GM12878 (cell line): ENCODE measurements around the gene USP12. TPM values are rescaled to one million over a fixed set of nuclear protein-coding genes. Genes with fewer than 3 reads are reported as not detected.

Experiments
- ATAC-seq: fragments of 200-7000 bp; cut with Tn5 transposase; 3 replicates; pipeline ENCODE4 v1.9.1; 2020; ENCODE audit warnings: mild to moderate bottlenecking, moderate library complexity
- BruUV-seq: library from RNA; stranded (reverse); fragments of 400-500 nt; replicated peaks from 2 replicates; lab custom pipeline; 2021; lab: Mats Ljungman, UMichigan
- CTCF ChIA-PET: fragments of 300-600 bp; sonication (Branson Sonifier 250); formaldehyde crosslinking; extraction: SDS; loops from one replicate; lab custom pipeline; 2021; ENCODE audit warnings: inconsistent platforms; lab: Yijun Ruan, JAX
- POLR2A ChIA-PET: fragments of 350-600 bp; formaldehyde crosslinking; extraction: SDS; loops from one replicate; lab custom pipeline; 2021; ENCODE audit warnings: inconsistent platforms; lab: Charles Lee
- RAD21 ChIA-PET: fragments of 300-600 bp; sonication (Branson Sonifier 250); formaldehyde crosslinking; loops from one replicate; lab custom pipeline; 2023; ENCODE audit warnings: antibody characterized with exemption; ENCODE audit not compliant: unreplicated experiment; lab: Charles Lee
- SMC1A ChIA-PET: fragments of 300-600 bp; sonication (Branson Sonifier 250); formaldehyde crosslinking; loops from one replicate; lab custom pipeline; 2023; ENCODE audit not compliant: unreplicated experiment, uncharacterized antibody; lab: Charles Lee
- DNase-seq: peaks from one replicate; pipeline ENCODE4 v3.0.0-alpha.2; 2011; ENCODE audit warnings: low read depth, low spot score
- FAIRE-seq: peaks from 3 replicates; lab custom pipeline; 2011; peaks lifted over from hg19 to GRCh38; lab: Jason Lieb, UNC
- H2AFZ ChIP-seq: 2 replicates; pipeline ENCODE4 v1.6.0; 2011; ENCODE audit warnings: low read depth, low read length, control low read depth; ENCODE audit not compliant: control insufficient read depth
- H3K27ac ChIP-seq: 2 replicates; pipeline ENCODE4 v1.5.1; 2011; ENCODE audit warnings: control low read depth; ENCODE audit not compliant: control insufficient read depth, insufficient read depth
- H3K27me3 ChIP-seq, 2 experiments: replicated peaks in 1 of 2; 2 replicates each; pipeline versions ENCODE4 v1.6.0 to v1.6.1; 2011; ENCODE audit warnings: low read length in 1 of 2; ENCODE audit not compliant: control insufficient read depth in 2 of 2, insufficient read depth in 2 of 2
- H3K36me3 ChIP-seq, 2 experiments: 2 replicates each; pipeline ENCODE4 v1.5.1; 2011; ENCODE audit warnings: low read length in 1 of 2; ENCODE audit not compliant: control insufficient read depth in 2 of 2, insufficient read depth in 2 of 2
- H3K4me1 ChIP-seq: 2 replicates; pipeline ENCODE4 v1.6.1; 2011; ENCODE audit warnings: mild to moderate bottlenecking, low read length, moderate library complexity, mixed read lengths; ENCODE audit not compliant: control insufficient read depth, insufficient read depth
- H3K4me2 ChIP-seq: 2 replicates; pipeline ENCODE4 v1.6.0; 2011; ENCODE audit warnings: control low read depth; ENCODE audit not compliant: control insufficient read depth, insufficient read depth
- H3K4me3 ChIP-seq: fragments of 200-600 bp; sonication (generic); 2 replicates; pipeline ENCODE4 v1.5.1; 2016
- H3K79me2 ChIP-seq: 2 replicates; pipeline ENCODE4 v1.6.0; 2011; ENCODE audit warnings: low read length; ENCODE audit not compliant: control insufficient read depth, insufficient read depth
- H3K9ac ChIP-seq: 2 replicates; pipeline ENCODE4 v1.8.0; 2011; ENCODE audit warnings: low read length, control low read depth, mixed read lengths; ENCODE audit not compliant: control insufficient read depth, insufficient read depth
- H3K9me3 ChIP-seq: replicated peaks from 3 replicates; pipeline ENCODE4 v1.5.1; 2011; ENCODE audit warnings: mild to moderate bottlenecking, low read length; ENCODE audit not compliant: control insufficient read depth, insufficient read depth
- H4K20me1 ChIP-seq: 2 replicates; pipeline ENCODE4 v1.6.0; 2011; ENCODE audit not compliant: control insufficient read depth, insufficient read depth
- BCL3 ChIP-seq: IDR thresholded peaks from 2 replicates; pipeline ENCODE4 v1.6.1; 2011; ENCODE audit warnings: borderline replicate concordance, low read depth, mild to moderate bottlenecking, moderate library complexity, low read length; ENCODE audit not compliant: insufficient read depth, poor library complexity, severe bottlenecking
- CHD1 ChIP-seq: IDR thresholded peaks from 2 replicates; pipeline ENCODE4 v1.6.1; 2012; ENCODE audit warnings: low read depth, low read length, improper control_type of control experiment
- DPF2 ChIP-seq: fragments of 450-650 bp; IDR thresholded peaks from 2 replicates; pipeline ENCODE4 v1.6.1; 2017; ENCODE audit warnings: mild to moderate bottlenecking
- SIX5 ChIP-seq: IDR thresholded peaks from 2 replicates; pipeline ENCODE4 v1.6.1; 2011; ENCODE audit warnings: mild to moderate bottlenecking, low read depth, low read length, moderate library complexity; ENCODE audit not compliant: severe bottlenecking
- SUZ12 ChIP-seq: fragments of 200-600 bp; sonication (generic); IDR thresholded peaks from one replicate; pipeline ENCODE4 v1.6.1; 2018; ENCODE audit warnings: antibody characterized with exemption, mild to moderate bottlenecking; ENCODE audit not compliant: unreplicated experiment
- TARDBP ChIP-seq: IDR thresholded peaks from 2 replicates; pipeline ENCODE4 v1.6.1; 2016; ENCODE audit warnings: borderline replicate concordance
- WGBS: methylation state at CpG from one replicate; pipeline ENCODE4 v1.1.6; 2016; ENCODE audit warnings: low lambda C conversion rate; ENCODE audit not compliant: insufficient replicate concordance, insufficient coverage; ENCODE audit errors: missing lambda C conversion rate; 5-methylcytosine and 5-hydroxymethylcytosine counted together
- in situ Hi-C: fragments of 300-500 bp; cut with MboI; formaldehyde crosslinking; loops from 9 replicates; pipeline ENCODE4 v1.14.3; 2018; ENCODE audit warnings: mixed read lengths
- intact Hi-C: fragments of 100-400 bp; cut with micrococcal nuclease; formaldehyde crosslinking; loops from one replicate; pipeline ENCODE4 v1.14.2; 2022; ENCODE audit not compliant: unreplicated experiment
- polyA plus RNA-seq, 11 experiments: library from polyadenylated mRNA; depleted of rRNA in 4 of 11; unstranded in 6 of 11; stranded (reverse) in 5 of 11; fragments of >200 nt; fragmentation: Nextera tagmentation in 4 of 11; fragmentation: Illumina TruSeq in 1 of 11; extraction: Ambion mirVana in 4 of 11; extraction: Trizol in 1 of 11; gene quantifications; 1 replicate in 1 of 11; 2 replicates in 10 of 11; pipeline versions ENCODE4 v1.2.1 to v1.2.3, GENCODE V29; 2011 to 2016; ENCODE audit warnings: inconsistent platforms in 2 of 11, missing spikeins in 2 of 11, low read depth in 1 of 11
- total RNA-seq, 4 experiments: library from RNA; depleted of rRNA in 3 of 4; stranded (reverse); fragments of >200 nt in 3 of 4; fragmentation: Illumina TruSeq in 1 of 4; extraction: Trizol in 1 of 4; gene quantifications; 2 replicates each; pipeline versions ENCODE4 v1.2.1 to v1.2.3, GENCODE V29; 2013 to 2021
- TF ChIP-seq, protein P1 (sequence below), 3 experiments: IDR thresholded peaks in 2 of 3; conservative IDR thresholded peaks in 1 of 3; 2 replicates each; pipeline ENCODE4 v1.5.1; 2011; ENCODE audit warnings: low read depth in 3 of 3, low read length in 3 of 3, mild to moderate bottlenecking in 3 of 3, control low read depth in 2 of 3, moderate library complexity in 2 of 3, inconsistent platforms in 1 of 3, mixed read lengths in 1 of 3; ENCODE audit not compliant: control insufficient read depth in 2 of 3, insufficient read depth in 1 of 3; ENCODE audit errors: extremely low read depth in 1 of 3
- TF ChIP-seq, protein P2 (sequence below): fragments of 150-350 bp; IDR thresholded peaks from 2 replicates; pipeline ENCODE4 v1.6.1; 2016; ENCODE audit warnings: low read depth, low read length
- TF ChIP-seq, protein P3 (sequence below): fragments of 450-650 bp; IDR thresholded peaks from 2 replicates; pipeline ENCODE4 v1.6.1; 2016; ENCODE audit warnings: mild to moderate bottlenecking, moderate library complexity, borderline replicate concordance

USP12 gene
- total and polyA plus RNA-seq, 10 of the 15 experiments (the other 5 are each of a cell fraction or from before 2014, with no cell fraction given): 3.5 to 32.2 (median 24.6) TPM

DNA sequence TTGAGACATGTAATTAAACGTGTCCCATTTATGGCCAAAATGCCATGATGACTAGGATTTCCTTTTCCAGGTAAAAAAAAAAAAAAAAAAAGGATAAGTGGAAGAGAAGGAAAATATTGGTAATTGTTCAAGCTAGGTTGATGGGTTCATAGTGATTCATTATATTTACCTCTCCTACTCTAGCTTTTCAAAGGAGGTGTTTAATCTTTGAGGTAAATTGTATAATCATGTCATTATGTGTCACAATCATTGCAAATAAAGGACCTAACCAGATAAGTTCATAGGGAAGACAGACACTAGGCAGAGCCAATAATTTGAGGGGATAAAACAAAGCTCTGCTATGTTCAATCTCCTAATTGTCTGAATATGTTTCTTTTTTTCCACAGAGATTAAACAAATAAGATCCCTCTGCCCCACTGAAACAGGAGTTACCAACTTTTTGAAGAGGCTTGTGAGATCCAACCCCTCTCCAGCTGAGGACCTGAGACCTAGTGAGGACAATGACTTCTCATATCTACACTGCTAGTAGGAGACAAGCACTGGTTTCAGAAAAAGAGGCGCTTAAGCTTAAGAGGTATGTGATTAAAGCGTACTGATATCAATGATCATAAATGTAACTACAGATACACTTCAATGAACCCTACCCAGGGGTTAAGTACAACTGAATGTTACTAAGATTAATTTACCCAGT is 61.4 kb downstream of the USP12 start:
- Histone ChIP-seq H3K36me3 (no peaks in the 10 kb centered on the region; a peak in 1 of 4 replicates), H3K4me2 (no peak overlapping the region), H2AFZ (no peak overlapping the region), H3K9ac (no peak overlapping the region), H3K4me1 (peaks cover 22% of the 10 kb centered on the region; the same call in 1 of the 2 replicates), H3K27me3 (no peaks in the 10 kb centered on the region), H3K27ac (no peak overlapping the region), H3K79me2 (peaks cover 9% of the 10 kb centered on the region), H3K4me3 (no peak overlapping the region), H3K9me3 (no peaks in the 10 kb centered on the region), H4K20me1 (no peaks in the 10 kb centered on the region)
- FAIRE-seq (no peak), ATAC-seq (no peak), DNase-seq (no peak)
- ChIA-PET POLR2A (interaction anchor here (0.6 kb wide), 2 partner anchors 18 to 567 kb away, joined by 3 to 5 read pairs; no protein-coding TSS in a partner anchor), CTCF (interaction anchor here (1.1 kb wide), 1 partner anchor 13 kb away, joined by 3 read pairs; no protein-coding TSS in a partner anchor), SMC1A (interaction anchor here (0.5 to 1.4 kb wide), 4 partner anchors 14 to 146 kb away, joined by 3 to 4 read pairs (median 3); no protein-coding TSS in a partner anchor), RAD21 (no interaction called here)
- intact Hi-C loops: no loop called here
- no TSS peak for BruUV-seq
- in situ Hi-C loops: no loop called here
- 100% methylated on average over 3 of the region's 3 CpGs for WGBS
- TF ChIP-seq DPF2 (no peak), SUZ12 (no peak), SIX5 (no peak), CHD1 (no peak), TARDBP (no peak), BCL3 (no peak)
- TF ChIP-seq, protein P1, sequence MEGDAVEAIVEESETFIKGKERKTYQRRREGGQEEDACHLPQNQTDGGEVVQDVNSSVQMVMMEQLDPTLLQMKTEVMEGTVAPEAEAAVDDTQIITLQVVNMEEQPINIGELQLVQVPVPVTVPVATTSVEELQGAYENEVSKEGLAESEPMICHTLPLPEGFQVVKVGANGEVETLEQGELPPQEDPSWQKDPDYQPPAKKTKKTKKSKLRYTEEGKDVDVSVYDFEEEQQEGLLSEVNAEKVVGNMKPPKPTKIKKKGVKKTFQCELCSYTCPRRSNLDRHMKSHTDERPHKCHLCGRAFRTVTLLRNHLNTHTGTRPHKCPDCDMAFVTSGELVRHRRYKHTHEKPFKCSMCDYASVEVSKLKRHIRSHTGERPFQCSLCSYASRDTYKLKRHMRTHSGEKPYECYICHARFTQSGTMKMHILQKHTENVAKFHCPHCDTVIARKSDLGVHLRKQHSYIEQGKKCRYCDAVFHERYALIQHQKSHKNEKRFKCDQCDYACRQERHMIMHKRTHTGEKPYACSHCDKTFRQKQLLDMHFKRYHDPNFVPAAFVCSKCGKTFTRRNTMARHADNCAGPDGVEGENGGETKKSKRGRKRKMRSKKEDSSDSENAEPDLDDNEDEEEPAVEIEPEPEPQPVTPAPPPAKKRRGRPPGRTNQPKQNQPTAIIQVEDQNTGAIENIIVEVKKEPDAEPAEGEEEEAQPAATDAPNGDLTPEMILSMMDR (IDR thresholded peaks at IDR 0.05 in 2 of 3, conservative IDR thresholded peaks at IDR 0.05 in 1 of 3; ENCODE audit: control insufficient read depth in 2 of 3, extremely low read depth in 1 of 3, insufficient read depth in 1 of 3, low read depth in 3 of 3, low read length in 3 of 3): no peak
- TF ChIP-seq, protein P2, sequence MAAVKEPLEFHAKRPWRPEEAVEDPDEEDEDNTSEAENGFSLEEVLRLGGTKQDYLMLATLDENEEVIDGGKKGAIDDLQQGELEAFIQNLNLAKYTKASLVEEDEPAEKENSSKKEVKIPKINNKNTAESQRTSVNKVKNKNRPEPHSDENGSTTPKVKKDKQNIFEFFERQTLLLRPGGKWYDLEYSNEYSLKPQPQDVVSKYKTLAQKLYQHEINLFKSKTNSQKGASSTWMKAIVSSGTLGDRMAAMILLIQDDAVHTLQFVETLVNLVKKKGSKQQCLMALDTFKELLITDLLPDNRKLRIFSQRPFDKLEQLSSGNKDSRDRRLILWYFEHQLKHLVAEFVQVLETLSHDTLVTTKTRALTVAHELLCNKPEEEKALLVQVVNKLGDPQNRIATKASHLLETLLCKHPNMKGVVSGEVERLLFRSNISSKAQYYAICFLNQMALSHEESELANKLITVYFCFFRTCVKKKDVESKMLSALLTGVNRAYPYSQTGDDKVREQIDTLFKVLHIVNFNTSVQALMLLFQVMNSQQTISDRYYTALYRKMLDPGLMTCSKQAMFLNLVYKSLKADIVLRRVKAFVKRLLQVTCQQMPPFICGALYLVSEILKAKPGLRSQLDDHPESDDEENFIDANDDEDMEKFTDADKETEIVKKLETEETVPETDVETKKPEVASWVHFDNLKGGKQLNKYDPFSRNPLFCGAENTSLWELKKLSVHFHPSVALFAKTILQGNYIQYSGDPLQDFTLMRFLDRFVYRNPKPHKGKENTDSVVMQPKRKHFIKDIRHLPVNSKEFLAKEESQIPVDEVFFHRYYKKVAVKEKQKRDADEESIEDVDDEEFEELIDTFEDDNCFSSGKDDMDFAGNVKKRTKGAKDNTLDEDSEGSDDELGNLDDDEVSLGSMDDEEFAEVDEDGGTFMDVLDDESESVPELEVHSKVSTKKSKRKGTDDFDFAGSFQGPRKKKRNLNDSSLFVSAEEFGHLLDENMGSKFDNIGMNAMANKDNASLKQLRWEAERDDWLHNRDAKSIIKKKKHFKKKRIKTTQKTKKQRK: no peak
- TF ChIP-seq, protein P3, sequence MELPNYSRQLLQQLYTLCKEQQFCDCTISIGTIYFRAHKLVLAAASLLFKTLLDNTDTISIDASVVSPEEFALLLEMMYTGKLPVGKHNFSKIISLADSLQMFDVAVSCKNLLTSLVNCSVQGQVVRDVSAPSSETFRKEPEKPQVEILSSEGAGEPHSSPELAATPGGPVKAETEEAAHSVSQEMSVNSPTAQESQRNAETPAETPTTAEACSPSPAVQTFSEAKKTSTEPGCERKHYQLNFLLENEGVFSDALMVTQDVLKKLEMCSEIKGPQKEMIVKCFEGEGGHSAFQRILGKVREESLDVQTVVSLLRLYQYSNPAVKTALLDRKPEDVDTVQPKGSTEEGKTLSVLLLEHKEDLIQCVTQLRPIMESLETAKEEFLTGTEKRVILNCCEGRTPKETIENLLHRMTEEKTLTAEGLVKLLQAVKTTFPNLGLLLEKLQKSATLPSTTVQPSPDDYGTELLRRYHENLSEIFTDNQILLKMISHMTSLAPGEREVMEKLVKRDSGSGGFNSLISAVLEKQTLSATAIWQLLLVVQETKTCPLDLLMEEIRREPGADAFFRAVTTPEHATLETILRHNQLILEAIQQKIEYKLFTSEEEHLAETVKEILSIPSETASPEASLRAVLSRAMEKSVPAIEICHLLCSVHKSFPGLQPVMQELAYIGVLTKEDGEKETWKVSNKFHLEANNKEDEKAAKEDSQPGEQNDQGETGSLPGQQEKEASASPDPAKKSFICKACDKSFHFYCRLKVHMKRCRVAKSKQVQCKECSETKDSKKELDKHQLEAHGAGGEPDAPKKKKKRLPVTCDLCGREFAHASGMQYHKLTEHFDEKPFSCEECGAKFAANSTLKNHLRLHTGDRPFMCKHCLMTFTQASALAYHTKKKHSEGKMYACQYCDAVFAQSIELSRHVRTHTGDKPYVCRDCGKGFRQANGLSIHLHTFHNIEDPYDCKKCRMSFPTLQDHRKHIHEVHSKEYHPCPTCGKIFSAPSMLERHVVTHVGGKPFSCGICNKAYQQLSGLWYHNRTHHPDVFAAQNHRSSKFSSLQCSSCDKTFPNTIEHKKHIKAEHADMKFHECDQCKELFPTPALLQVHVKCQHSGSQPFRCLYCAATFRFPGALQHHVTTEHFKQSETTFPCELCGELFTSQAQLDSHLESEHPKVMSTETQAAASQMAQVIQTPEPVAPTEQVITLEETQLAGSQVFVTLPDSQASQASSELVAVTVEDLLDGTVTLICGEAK: no peak
